GM19035 (cell line): ENCODE data around the gene CERS2.
A peak's percentile ranks its signal among the peaks of the same experiment; 100 is the strongest.

Experiments
- ATAC-seq: cut with Tn5 transposase; IDR thresholded peaks from one replicate; pipeline ENCODE4 v1.9.1; 2021; ENCODE audit not compliant: unreplicated experiment

The CERS2 gene

GRCh38 chr1:150999051-150999674, 24.5 kb upstream of the CERS2 start:
- no peak for ATAC-seq

DNA sequence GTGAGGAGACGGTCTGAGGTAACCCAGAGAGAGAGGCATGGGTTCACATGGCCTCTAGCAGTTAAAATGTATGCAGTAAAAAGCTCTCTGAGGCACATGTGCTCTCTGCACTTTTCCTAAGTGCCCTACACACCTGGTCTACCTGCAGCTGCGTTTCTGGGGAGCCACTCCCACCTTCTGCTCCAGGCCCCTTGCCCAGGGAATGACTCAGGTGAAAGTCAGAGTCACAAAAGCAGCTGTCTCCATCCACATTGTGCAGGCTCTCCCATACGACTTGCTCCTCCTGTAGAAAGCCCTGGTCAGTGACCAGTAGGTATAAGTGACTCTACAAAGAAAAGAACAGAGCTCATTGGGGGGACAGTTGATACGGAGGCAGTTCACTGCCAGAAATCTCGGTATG, 23.3 kb upstream of the CERS2 start:
- no peak for ATAC-seq

DNA sequence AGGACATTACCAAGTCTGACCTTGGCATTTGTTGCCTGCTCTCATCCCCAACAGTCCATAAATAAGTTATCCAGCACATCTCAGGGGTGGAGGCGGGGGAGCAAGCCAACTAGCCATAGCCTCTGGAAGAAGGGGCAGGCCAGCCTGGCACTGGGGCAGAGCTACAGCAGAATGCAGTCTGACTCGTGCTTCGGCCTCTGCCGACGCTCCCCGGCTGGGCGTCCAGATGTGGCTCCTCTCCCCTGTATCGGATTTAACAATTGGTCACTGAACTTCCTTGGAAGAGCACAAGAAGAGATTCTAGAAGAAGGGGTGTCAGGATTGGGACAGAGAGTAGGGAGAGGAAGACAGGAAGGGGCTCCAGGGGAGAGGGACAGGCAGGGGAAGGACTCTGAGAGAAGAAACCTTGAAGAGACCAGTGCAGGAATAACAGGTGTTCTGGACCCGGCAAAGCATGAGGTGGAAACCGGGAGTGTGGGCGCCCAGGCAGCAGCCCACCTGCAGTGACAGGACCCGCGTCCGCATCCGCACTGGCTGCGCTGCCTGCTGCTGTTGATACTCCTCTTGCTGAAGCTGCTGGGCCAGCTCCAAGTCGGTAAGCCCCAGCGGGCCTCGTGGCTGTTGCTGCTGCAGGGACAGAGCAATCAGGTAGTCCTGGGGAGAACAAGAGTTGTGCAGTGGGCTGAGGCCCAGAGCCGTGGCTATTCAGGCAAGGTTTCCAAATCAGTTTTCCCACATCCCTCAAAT, 22.7 kb upstream of the CERS2 start:
- ATAC-seq, result no peak

GRCh38 chr1:150995896-150996295, 21.3 kb upstream of the CERS2 start:
- ATAC-seq, result no peak

DNA sequence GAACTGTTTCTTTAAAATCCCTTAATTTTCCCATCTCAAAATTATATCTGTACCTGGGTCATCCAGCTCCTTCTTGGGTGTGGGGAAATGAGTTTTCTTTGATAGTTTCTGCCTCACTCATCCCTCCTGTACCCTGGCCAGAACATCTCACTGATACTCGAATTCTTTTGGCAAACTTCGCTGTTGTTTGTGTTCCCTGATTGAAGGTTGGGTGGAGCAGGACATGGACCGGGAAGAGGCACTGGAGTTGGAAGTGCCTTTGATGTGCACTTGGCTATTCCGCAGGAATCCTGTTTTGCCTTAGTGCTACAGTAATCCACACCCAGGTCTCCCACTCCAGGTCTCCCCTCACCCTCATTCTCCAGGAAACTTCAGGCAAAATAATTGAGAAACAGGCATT, 20.8 kb upstream of the CERS2 start:
- ATAC-seq, result no peak

- ATAC-seq, result no peak
These were observed 19.6 kb upstream of the CERS2 start for GRCh38 chr1:150994248-150994647.

DNA sequence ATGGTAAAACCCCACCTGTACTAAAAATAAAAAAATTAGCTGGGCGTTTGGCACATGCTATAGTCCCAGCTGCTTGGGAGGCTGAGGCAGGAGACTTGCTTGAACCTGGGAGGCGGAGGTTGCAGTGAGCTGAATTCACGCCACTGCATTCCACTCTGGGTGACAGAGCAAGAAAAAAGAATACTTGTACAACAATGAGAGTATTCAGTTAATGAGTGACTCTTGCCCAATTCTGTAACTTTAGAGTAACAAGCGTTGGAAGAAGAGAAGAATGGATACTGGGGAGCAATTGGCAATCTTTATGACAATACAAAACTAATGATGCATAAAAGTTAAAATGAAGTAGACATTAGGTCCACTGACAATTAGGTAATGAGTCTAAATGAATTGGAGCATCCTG, 18.0 kb upstream of the CERS2 start:
- ATAC-seq, result no peak

DNA sequence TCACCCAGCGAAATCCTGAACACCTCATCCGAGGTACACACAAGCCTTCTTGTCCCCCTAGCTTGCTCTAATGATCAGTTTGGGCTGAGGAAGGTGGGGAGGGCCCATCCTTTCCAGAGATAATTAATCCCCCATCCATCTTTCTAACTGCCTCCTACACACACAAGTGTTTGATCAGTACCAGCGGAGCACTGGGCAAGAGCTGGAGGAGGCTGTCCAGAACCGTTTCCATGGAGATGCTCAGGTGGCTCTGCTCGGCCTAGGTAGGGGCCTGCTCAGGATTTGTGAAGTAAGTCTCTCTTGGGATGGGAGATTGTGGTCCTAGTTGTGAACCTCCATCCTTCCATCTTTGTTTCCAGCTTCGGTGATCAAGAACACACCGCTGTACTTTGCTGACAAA, 13.3 kb upstream of the CERS2 start:
- no peak for ATAC-seq

DNA sequence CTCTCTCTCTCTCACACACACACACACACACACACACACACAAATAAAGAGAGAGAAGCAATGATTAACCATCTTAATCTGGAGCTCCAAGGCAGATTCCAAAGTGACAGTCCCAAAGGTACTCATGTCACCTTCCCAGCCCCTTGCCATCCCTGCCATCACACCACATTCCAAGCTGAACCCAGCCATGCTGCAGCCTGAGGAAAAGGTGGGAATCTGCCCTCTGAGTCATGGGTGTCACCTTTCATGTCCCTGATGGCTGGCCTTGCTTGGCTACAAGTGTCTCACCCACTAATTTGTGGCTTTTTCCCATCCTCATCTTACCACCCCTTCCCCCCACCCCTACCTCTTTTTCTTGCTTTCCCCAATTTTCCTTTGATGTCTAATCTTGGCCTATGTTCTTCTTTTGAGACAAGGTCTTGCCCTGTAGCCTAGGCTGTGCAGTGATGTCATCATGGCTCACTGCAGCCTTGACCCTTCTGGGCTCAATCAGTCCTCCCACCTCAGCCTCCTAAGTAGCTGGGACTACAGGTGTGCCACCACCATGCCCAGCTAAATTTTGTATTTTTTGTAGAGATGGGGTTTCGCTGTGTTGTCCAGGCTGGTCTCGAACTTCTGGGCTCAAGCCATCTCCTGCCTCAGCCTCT, 10.7 kb upstream of the CERS2 start:
- no peak for ATAC-seq

DNA sequence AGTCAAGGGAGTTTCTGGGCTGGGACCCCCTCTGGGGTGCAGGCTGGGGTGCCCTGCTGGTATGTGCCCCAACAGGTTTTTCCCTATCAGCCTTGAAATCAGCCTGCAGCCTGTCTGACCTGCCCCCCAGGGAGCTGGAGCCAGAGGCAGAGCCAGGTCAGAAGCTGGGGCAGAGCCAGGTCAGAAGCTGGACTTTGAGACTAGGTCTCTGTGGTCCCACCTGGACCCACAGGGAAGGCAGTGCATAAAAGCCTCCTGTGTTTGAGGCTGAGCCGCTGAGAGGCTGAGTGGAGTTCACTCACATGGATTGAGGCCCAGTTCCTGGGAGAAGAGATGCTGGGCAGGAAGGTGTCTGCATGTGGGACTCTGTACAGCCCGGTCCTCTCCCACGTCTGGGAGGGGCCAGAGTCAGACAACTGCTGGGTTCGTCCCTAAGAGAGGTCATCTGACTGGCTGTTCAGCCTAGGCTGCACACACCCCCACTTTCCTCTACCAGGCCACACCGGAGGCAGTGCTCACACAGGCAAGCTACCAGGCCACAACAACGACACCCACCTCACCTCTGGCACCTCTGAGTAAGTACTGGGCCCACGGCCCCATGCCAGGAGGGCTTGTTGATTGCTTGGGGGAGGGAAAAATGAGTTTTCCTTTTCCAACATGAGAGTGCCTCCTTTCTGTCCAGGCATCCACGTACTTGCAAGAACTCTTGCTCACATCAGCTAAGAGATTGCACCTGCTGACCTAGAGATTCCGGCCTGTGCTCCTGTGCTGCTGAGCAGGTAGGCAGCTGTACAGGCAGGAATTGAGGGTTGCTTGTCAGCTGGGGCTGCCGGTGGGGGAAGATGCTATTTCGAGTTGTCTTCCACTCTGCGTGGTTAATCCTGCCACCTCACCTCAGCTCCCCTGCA, 7.4 kb upstream of the CERS2 start, which contains the start of gene ANXA9:
Gene ANXA9, plus strand, starts transcription at position 488 of the 908 bp plus-strand sequence. CDS start 814 bp downstream, outside the sequence.
- ATAC-seq, result no peak

- no peak for ATAC-seq
These were observed 6.7 kb upstream of the CERS2 start for GRCh38 chr1:150981177-150981804.

- ATAC-seq, result peak; percentile 44
These were observed 4.7 kb upstream of the CERS2 start for GRCh38 chr1:150979092-150980056.

GRCh38 chr1:150976879-150977694, 2.5 kb upstream of the CERS2 start:
- no peak for ATAC-seq

GRCh38 chr1:150976401-150976821, 1.8 kb upstream of the CERS2 start:
- ATAC-seq, result no peak

DNA sequence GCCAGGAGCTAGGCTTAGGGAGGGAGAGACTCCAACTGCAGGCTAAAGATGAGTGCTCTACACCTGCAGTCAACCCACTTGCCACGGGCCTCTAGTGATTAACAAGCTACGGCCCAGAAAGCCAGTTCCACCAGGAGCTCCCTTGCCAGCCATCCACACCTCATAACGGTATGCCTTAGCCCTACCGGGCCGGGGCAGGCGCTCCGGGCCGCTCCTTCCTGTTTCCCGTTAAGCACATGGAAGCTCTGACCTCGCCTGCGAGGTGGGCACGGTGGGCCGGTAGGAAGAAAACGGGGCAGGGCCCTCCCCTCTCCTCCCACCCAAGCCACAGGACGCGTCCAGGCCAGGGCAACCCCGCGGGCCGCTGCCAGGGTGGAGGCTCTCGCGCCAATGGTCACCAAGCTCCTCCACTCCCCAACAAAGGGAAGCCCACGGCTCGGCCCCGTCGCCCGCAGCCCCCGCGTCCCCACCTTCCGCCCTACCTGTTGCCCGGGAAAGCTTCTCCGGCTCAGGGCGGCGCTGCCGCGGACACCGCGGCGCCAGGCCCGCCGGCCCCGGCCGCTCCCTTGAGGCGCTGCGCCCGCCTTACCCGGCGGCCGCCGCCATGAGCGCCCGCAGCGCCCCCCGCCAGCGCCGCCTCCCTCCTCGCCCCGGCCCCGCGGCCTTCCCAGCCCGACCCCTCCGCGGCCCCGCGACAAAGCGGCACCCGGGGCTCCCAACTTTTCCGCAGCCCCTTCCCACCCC, 627 bp downstream of the CERS2 start:
- peak; percentile 46 for ATAC-seq

GRCh38 chr1:150973258-150973835, 1.3 kb downstream of the CERS2 start:
- ATAC-seq, result no peak

DNA sequence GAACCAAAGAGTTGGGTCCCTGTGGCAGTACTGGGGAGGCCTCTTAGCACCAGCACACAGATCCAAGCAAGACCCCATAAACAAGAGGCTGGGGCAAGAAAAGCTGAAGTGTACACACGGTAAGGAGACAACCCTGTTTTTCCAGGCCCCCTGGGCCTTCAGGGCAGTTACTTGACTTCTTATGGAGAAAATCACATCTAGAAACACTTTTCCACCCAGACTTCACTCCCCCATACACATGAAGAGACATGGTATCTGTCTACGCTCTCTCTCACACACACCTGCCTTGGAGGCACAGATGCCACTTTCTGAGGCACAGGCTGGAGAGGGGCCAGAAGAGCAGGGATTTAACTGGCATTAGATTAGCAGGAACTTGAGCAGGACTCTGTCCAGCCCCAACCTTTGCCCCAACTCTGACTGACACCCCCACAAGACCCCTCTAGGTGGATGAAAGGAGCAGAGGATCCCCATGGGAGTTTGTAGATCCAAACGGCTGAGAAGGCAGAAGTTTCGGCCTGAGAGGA, 2.2 kb downstream of the CERS2 start:
- no peak for ATAC-seq
